Endothelial cell of umbilical vein (primary cell): ENCODE data around the gene REEP2. TPM values are rescaled to one million over a fixed set of nuclear protein-coding genes. Genes with fewer than 3 reads are reported as not detected.
"Not testable (repeated sequence)": the region's sequence is repeated elsewhere in the genome, so short reads cannot be mapped to it uniquely, and the experiment has no call there.

Experiments
- BruUV-seq: library from RNA; stranded (reverse); fragments of 400-500 nt; replicated peaks from 2 replicates; lab custom pipeline; 2021; lab: Mats Ljungman, UMichigan
- CTCF ChIA-PET: fragments of 300-600, 350-600 bp; sonication (Branson Sonifier 250); formaldehyde crosslinking; loops from one replicate; lab custom pipeline; 2021; ENCODE audit warnings: antibody characterized with exemption, inconsistent platforms; lab: Charles Lee
- POLR2A ChIA-PET: fragments of 300-600, 350-600 bp; sonication (Branson Sonifier 250); formaldehyde crosslinking; loops from one replicate; lab custom pipeline; 2021; ENCODE audit warnings: antibody characterized with exemption, inconsistent platforms; lab: Charles Lee
- DNase-seq: peaks from one replicate; pipeline ENCODE4 v3.0.0-alpha.2; 2011; ENCODE audit warnings: low read depth, low spot score
- FAIRE-seq: peaks from 2 replicates; lab custom pipeline; 2011; peaks lifted over from hg19 to GRCh38; lab: Jason Lieb, UNC
- H2AFZ ChIP-seq: 2 replicates; pipeline ENCODE4 v1.6.0; 2012; ENCODE audit warnings: low read depth, low read length, control low read depth, inconsistent platforms
- H3K27ac ChIP-seq: 2 replicates; pipeline ENCODE4 v1.5.1; 2011; ENCODE audit warnings: low read depth, mild to moderate bottlenecking, control low read depth, low read length, moderate library complexity; ENCODE audit not compliant: insufficient read depth
- H3K27me3 ChIP-seq, 2 experiments: 2 replicates each; pipeline versions ENCODE4 v1.6.0 to v1.6.1; 2011; ENCODE audit warnings: low read length in 2 of 2, mixed read lengths in 1 of 2; ENCODE audit not compliant: control insufficient read depth in 2 of 2, insufficient read depth in 2 of 2
- H3K36me3 ChIP-seq, 2 experiments: 2 replicates in 1 of 2; 3 replicates in 1 of 2; pipeline ENCODE4 v1.5.1; 2011; ENCODE audit warnings: low read length in 2 of 2, mild to moderate bottlenecking in 1 of 2, moderate library complexity in 1 of 2; ENCODE audit not compliant: control insufficient read depth in 2 of 2, insufficient read depth in 2 of 2; ENCODE audit errors: extremely low read depth in 1 of 2
- H3K4me1 ChIP-seq: 3 replicates; pipeline ENCODE4 v1.5.1; 2011; ENCODE audit warnings: mild to moderate bottlenecking, low read length; ENCODE audit not compliant: control insufficient read depth, insufficient read depth; ENCODE audit errors: extremely low read depth
- H3K4me2 ChIP-seq: 2 replicates; pipeline ENCODE4 v1.6.1; 2011; ENCODE audit warnings: low read length, control low read depth, mixed read lengths; ENCODE audit not compliant: insufficient read depth
- H3K4me3 ChIP-seq, 3 experiments: fragments of 200-600 bp in 1 of 3; sonication (generic), shearing (Covaris generic) in 1 of 3; replicated peaks in 1 of 3; 2 replicates each; pipeline ENCODE4 v1.5.1; 2011 to 2016; ENCODE audit warnings: control low read depth in 3 of 3, low read length in 3 of 3, mild to moderate bottlenecking in 2 of 3, inconsistent platforms in 1 of 3, low read depth in 1 of 3, moderate library complexity in 1 of 3; ENCODE audit not compliant: insufficient read depth in 1 of 3
- H3K79me2 ChIP-seq: 2 replicates; pipeline ENCODE4 v1.6.0; 2012; ENCODE audit warnings: low read length, inconsistent platforms; ENCODE audit not compliant: control insufficient read depth, insufficient read depth
- H3K9ac ChIP-seq: replicated peaks from 2 replicates; pipeline ENCODE3; 2011; ENCODE audit warnings: low read length, control low read depth; ENCODE audit not compliant: insufficient read depth; ENCODE audit errors: extremely low read depth
- H3K9me1 ChIP-seq: replicated peaks from 3 replicates; pipeline ENCODE4 v1.6.0; 2011; ENCODE audit warnings: mild to moderate bottlenecking, low read length; ENCODE audit not compliant: control insufficient read depth, insufficient read depth; ENCODE audit errors: extremely low read depth
- H3K9me3 ChIP-seq: replicated peaks from 2 replicates; pipeline ENCODE4 v1.5.1; 2012; ENCODE audit warnings: low read length, inconsistent platforms; ENCODE audit not compliant: control insufficient read depth, insufficient read depth
- H4K20me1 ChIP-seq: replicated peaks from 2 replicates; pipeline ENCODE3; 2011; ENCODE audit warnings: mild to moderate bottlenecking, low read length; ENCODE audit not compliant: control insufficient read depth, insufficient read depth; ENCODE audit errors: extremely low read depth
- CTCF ChIP-seq, 2 donors: IDR thresholded peaks; 1 replicate in 1 of 2; 2 replicates in 1 of 2; pipeline ENCODE4 v1.5.1; 2011; ENCODE audit warnings: low read length in 2 of 2, mild to moderate bottlenecking in 2 of 2, moderate library complexity in 2 of 2, control low read depth in 1 of 2, inconsistent platforms in 1 of 2, low read depth in 1 of 2; ENCODE audit not compliant: insufficient read depth in 1 of 2; ENCODE audit errors: extremely low read depth in 1 of 2
- POLR2AphosphoS5 ChIP-seq: IDR thresholded peaks from 2 replicates; pipeline ENCODE4 v1.6.1; 2012; ENCODE audit warnings: low read depth, mild to moderate bottlenecking, control low read depth, low read length, moderate library complexity; ENCODE audit not compliant: insufficient read depth
- dilution Hi-C: fragments of 300-500 bp; cut with MboI; formaldehyde crosslinking; loops from one replicate; pipeline ENCODE4 v1.15.0; 2019; ENCODE audit warnings: low sequenced_read_pairs; ENCODE audit not compliant: extremely low pct_ligation_motif_present
- intact Hi-C: fragments of 100-400 bp; cut with micrococcal nuclease; formaldehyde crosslinking; loops from one replicate; pipeline ENCODE4 v1.10.0; 2022
- polyA plus RNA-seq, 4 experiments: library from polyadenylated mRNA; depleted of rRNA in 3 of 4; stranded (reverse) in 3 of 4; unstranded in 1 of 4; fragments of >200 nt; gene quantifications; 2 replicates each; pipeline versions ENCODE4 v1.2.1 to v1.2.3, GENCODE V29; 2011 to 2012; ENCODE audit warnings: missing spikeins in 1 of 4
- total RNA-seq: library from RNA; stranded (reverse); gene quantifications from 2 replicates; pipeline ENCODE4 v1.2.3, GENCODE V29; 2021

REEP2 gene
- total and polyA plus RNA-seq, 2 donors (not counting 3 experiments of a cell fraction or from before 2014, with no cell fraction given) = 4.0 to 4.8 TPM

DNA sequence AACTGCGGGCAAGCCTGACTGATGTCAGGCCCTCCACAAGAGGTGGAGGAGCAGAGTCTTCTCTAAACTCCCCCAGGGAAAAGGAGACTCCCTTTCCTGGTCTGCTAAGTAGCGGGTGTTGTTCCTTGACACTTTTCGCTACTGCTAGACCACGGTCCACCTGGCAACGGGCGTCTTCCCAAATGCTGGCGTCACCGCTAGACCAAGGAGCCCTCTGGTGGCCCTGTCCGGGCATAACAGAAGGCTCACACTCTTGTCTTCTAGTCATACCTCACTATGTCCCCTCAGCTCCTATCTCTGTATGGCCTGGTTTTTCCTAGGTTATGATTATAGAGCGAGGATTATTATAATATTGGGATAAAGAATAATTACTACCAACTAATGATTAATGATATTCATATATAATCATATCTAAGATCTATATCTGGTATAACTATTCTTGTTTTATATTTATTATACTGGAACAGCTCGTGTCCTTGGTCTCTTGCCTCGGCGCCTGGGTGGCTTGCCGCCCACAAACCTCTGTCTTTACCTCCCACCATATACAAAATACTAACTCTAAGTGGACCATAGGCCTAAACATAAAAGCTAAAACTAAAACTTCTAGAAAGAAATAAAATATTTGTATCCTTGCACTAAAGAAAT lies 27.7 kb upstream of the REEP2 start:
- H3K4me3 ChIP-seq, H4K20me1 ChIP-seq, H3K79me2 ChIP-seq, H2AFZ ChIP-seq, FAIRE-seq, H3K9ac ChIP-seq, H3K27ac ChIP-seq, POLR2A ChIA-PET, H3K4me1 ChIP-seq, dilution Hi-C loops, H3K9me3 ChIP-seq, H3K27me3 ChIP-seq, H3K36me3 ChIP-seq, H3K9me1 ChIP-seq, BruUV-seq, H3K4me2 ChIP-seq: not testable (repeated sequence)
- intact Hi-C loops = loop anchor here (1.0 kb wide), 2 partner anchors 188 to 231 kb away; no protein-coding TSS in a partner anchor
- DNase-seq = peak; percentile 18
- peak; percentile 11 to 43 for TF ChIP-seq CTCF (IDR thresholded peaks at IDR 0.05; ENCODE audit: extremely low read depth in 1 of 2, insufficient read depth in 1 of 2, low read depth in 1 of 2, low read length in 2 of 2)
- CTCF ChIA-PET = interaction anchor here (0.6 to 4.5 kb wide), 5 partner anchors 9 to 782 kb away, joined by 3 to 19 read pairs (median 4); partner anchors contain the start of gene KDM3B

GRCh38 chr5:138418444-138418843 lies 20.4 kb upstream of the REEP2 start:
- Histone ChIP-seq H3K4me2 (no peak overlapping the region), H3K79me2 (no peaks in the 10 kb centered on the region), H3K9me1 (no peaks in the 10 kb centered on the region), H3K9me3 (no peaks in the 10 kb centered on the region), H3K27ac (no peak overlapping the region), H2AFZ (no peak overlapping the region), H3K9ac (no peak overlapping the region), H3K36me3 (peaks cover 22 to 27% of the 10 kb centered on the region in 2 experiments), H3K4me1 (no peaks in the 10 kb centered on the region), H4K20me1 (no peaks in the 10 kb centered on the region), H3K27me3 (no peaks in the 10 kb centered on the region), H3K4me3 (no peak overlapping the region)
- no peak for DNase-seq
- CTCF ChIA-PET = no interaction called here
- BruUV-seq = no TSS peak
- POLR2A ChIA-PET = no interaction called here
- intact Hi-C loops = no loop called here
- dilution Hi-C loops = no loop called here
- FAIRE-seq = no peak
- no peak for TF ChIP-seq POLR2AphosphoS5
